MM.1S (cell line): ENCODE measurements around the gene SORCS2.

Experiments used
- CTCF ChIP-seq: fragments of 300-600 bp; sonication (generic); IDR thresholded peaks from 2 replicates; pipeline ENCODE4 v1.5.1; 2016; ENCODE audit warnings: antibody characterized with exemption, low read length, mixed read lengths
- EZH2 ChIP-seq: fragments of 300-600 bp; sonication (generic); optimal IDR thresholded peaks from 2 replicates; pipeline ENCODE3; 2017; ENCODE audit warnings: low read depth, mild to moderate bottlenecking, antibody characterized with exemption, low read length, mixed read lengths
- EZH2phosphoT487 ChIP-seq: fragments of 300-600 bp; sonication (generic); IDR thresholded peaks from 2 replicates; pipeline ENCODE4 v1.6.1; 2018; ENCODE audit warnings: antibody characterized with exemption, low read length

- no peak for TF ChIP-seq CTCF
- TF ChIP-seq EZH2 = no peak
- TF ChIP-seq EZH2phosphoT487 = no peak
These were observed 570.2 kb downstream of the SORCS2 start for GRCh38 chr4:7762376-7763030.
